IMR-90 (cell line): ENCODE measurements around the gene DNAH6. TPM values are rescaled to one million over a fixed set of nuclear protein-coding genes. Genes with fewer than 3 reads are reported as not detected.

Experiments used
- ATAC-seq: fragments of 200-7000 bp; cut with Tn5 transposase; 2 replicates; pipeline ENCODE4 v1.9.1; 2020; ENCODE audit warnings: low read depth, mild to moderate bottlenecking, moderate library complexity
- BruUV-seq: library from RNA; stranded (reverse); fragments of 400-500 nt; replicated peaks from 2 replicates; lab custom pipeline; 2021; lab: Mats Ljungman, UMichigan
- CTCF ChIA-PET: fragments of 300-600 bp; formaldehyde crosslinking; extraction: SDS; loops from one replicate; lab custom pipeline; 2021; ENCODE audit warnings: antibody characterized with exemption; lab: Yijun Ruan, JAX
- POLR2A ChIA-PET: fragments of 300-600 bp; sonication (Branson Sonifier 250); formaldehyde crosslinking; loops from one replicate; lab custom pipeline; 2022; ENCODE audit warnings: antibody characterized with exemption; ENCODE audit not compliant: unreplicated experiment; lab: Charles Lee
- DNase-seq: peaks from one replicate; pipeline ENCODE4 v3.0.0; 2013
- H2AFZ ChIP-seq: replicated peaks from 2 replicates; pipeline ENCODE3; 2013; ENCODE audit warnings: low read length, mild to moderate bottlenecking; ENCODE audit not compliant: poor library complexity
- H2AK5ac ChIP-seq: 2 replicates; pipeline ENCODE4 v1.6.1; 2013; ENCODE audit warnings: low read depth, low read length, inconsistent platforms
- H2AK9ac ChIP-seq: replicated peaks from 2 replicates; pipeline ENCODE3; 2013; ENCODE audit warnings: mild to moderate bottlenecking, low read depth, low read length, moderate library complexity; ENCODE audit not compliant: poor library complexity
- H2BK120ac ChIP-seq: 2 replicates; pipeline ENCODE4 v1.6.1; 2013; ENCODE audit warnings: low read depth, low read length, inconsistent platforms
- H2BK15ac ChIP-seq: 3 replicates; pipeline ENCODE4 v1.6.1; 2013; ENCODE audit warnings: low read depth, low read length, inconsistent platforms
- H2BK20ac ChIP-seq: 2 replicates; pipeline ENCODE4 v1.6.1; 2013; ENCODE audit warnings: low read depth, mild to moderate bottlenecking, inconsistent platforms, low read length, moderate library complexity
- H2BK5ac ChIP-seq: 2 replicates; pipeline ENCODE4 v1.6.1; 2013; ENCODE audit warnings: mild to moderate bottlenecking, low read depth, low read length, inconsistent platforms; ENCODE audit not compliant: poor library complexity, severe bottlenecking
- H3K14ac ChIP-seq: replicated peaks from 2 replicates; pipeline ENCODE4 v1.6.1; 2013; ENCODE audit warnings: low read depth, low read length, inconsistent platforms
- H3K18ac ChIP-seq: 2 replicates; pipeline ENCODE4 v1.6.1; 2013; ENCODE audit warnings: low read depth, low read length, control low read depth
- H3K23ac ChIP-seq: 2 replicates; pipeline ENCODE4 v1.6.1; 2013; ENCODE audit warnings: low read depth, low read length, inconsistent platforms
- H3K27ac ChIP-seq: 2 replicates; pipeline ENCODE4 v1.5.1; 2013; ENCODE audit warnings: mild to moderate bottlenecking, control low read depth, low read length; ENCODE audit not compliant: insufficient read depth
- H3K27me3 ChIP-seq: 2 replicates; pipeline ENCODE4 v1.6.1; 2013; ENCODE audit warnings: low read length; ENCODE audit not compliant: control insufficient read depth, insufficient read depth
- H3K36me3 ChIP-seq: 2 replicates; pipeline ENCODE4 v1.6.1; 2013; ENCODE audit warnings: low read length, mixed read lengths; ENCODE audit not compliant: control insufficient read depth, insufficient read depth
- H3K4ac ChIP-seq: 2 replicates; pipeline ENCODE4 v1.6.1; 2013; ENCODE audit warnings: low read depth, low read length, inconsistent platforms
- H3K4me1 ChIP-seq: 2 replicates; pipeline ENCODE4 v1.6.1; 2013; ENCODE audit warnings: low read length, mixed read lengths; ENCODE audit not compliant: control insufficient read depth, insufficient read depth
- H3K4me2 ChIP-seq: 2 replicates; pipeline ENCODE4 v1.6.1; 2013; ENCODE audit warnings: low read depth, mild to moderate bottlenecking, control low read depth, low read length, moderate library complexity
- H3K4me3 ChIP-seq: 2 replicates; pipeline ENCODE4 v1.5.1; 2013; ENCODE audit warnings: low read depth, mild to moderate bottlenecking, control low read depth, low read length, moderate library complexity; ENCODE audit not compliant: insufficient read depth
- H3K56ac ChIP-seq: 2 replicates; pipeline ENCODE4 v1.6.1; 2013; ENCODE audit warnings: low read length, inconsistent platforms; ENCODE audit not compliant: insufficient read depth; ENCODE audit errors: extremely low read depth
- H3K79me1 ChIP-seq, 2 experiments: 2 replicates each; pipeline ENCODE4 v1.6.1; 2013; ENCODE audit warnings: low read length in 2 of 2, inconsistent platforms in 1 of 2, low read depth in 1 of 2
- H3K9ac ChIP-seq: 2 replicates; pipeline ENCODE4 v1.6.1; 2013; ENCODE audit warnings: low read depth, low read length, control low read depth
- H3K9me1 ChIP-seq: 2 replicates; pipeline ENCODE4 v1.6.1; 2013; ENCODE audit warnings: low read length, inconsistent platforms; ENCODE audit not compliant: insufficient read depth
- H3K9me3 ChIP-seq: 2 replicates; pipeline ENCODE4 v1.6.1; 2013; ENCODE audit warnings: low read length; ENCODE audit not compliant: control insufficient read depth, insufficient read depth
- H4K20me1 ChIP-seq: 2 replicates; pipeline ENCODE4 v1.6.1; 2013; ENCODE audit warnings: low read length, inconsistent platforms; ENCODE audit not compliant: insufficient read depth
- H4K5ac ChIP-seq: 2 replicates; pipeline ENCODE4 v1.6.1; 2013; ENCODE audit warnings: mild to moderate bottlenecking, low read depth, low read length, control low read depth
- H4K8ac ChIP-seq, 2 experiments: 2 replicates each; pipeline ENCODE4 v1.6.1; 2013; ENCODE audit warnings: low read depth in 2 of 2, low read length in 2 of 2, control low read depth in 1 of 2, inconsistent platforms in 1 of 2
- H4K91ac ChIP-seq: 2 replicates; pipeline ENCODE4 v1.6.1; 2013; ENCODE audit warnings: low read depth, low read length, inconsistent platforms; ENCODE audit not compliant: insufficient read depth
- CEBPB ChIP-seq: IDR thresholded peaks from 2 replicates; pipeline ENCODE4 v1.6.1; 2012; ENCODE audit warnings: low read depth, low read length, improper control_type of control experiment
- CHD1 ChIP-seq: IDR thresholded peaks from 2 replicates; pipeline ENCODE4 v1.6.1; 2012; ENCODE audit warnings: low read depth, low read length, improper control_type of control experiment
- FOS ChIP-seq: fragments of 150-350 bp; IDR thresholded peaks from 2 replicates; pipeline ENCODE4 v1.6.1; 2016; ENCODE audit warnings: low read depth, low read length
- MAFK ChIP-seq: IDR thresholded peaks from 2 replicates; pipeline ENCODE4 v1.6.1; 2012; ENCODE audit warnings: low read depth, low read length, improper control_type of control experiment
- MAZ ChIP-seq: IDR thresholded peaks from 2 replicates; pipeline ENCODE4 v1.6.1; 2012; ENCODE audit warnings: low read depth, mild to moderate bottlenecking, low read length, improper control_type of control experiment, moderate library complexity, borderline replicate concordance
- MXI1 ChIP-seq: IDR thresholded peaks from 2 replicates; pipeline ENCODE4 v1.6.1; 2012; ENCODE audit warnings: low read depth, mild to moderate bottlenecking, low read length, moderate library complexity, borderline replicate concordance
- NFE2L2 ChIP-seq: fragments of 150-350 bp; IDR thresholded peaks from 2 replicates; pipeline ENCODE4 v1.6.1; 2016; ENCODE audit warnings: low read depth, mild to moderate bottlenecking, low read length
- POLR2A ChIP-seq: IDR thresholded peaks from 2 replicates; pipeline ENCODE4 v1.6.1; 2012; ENCODE audit warnings: mild to moderate bottlenecking, low read depth, low read length
- RAD21 ChIP-seq: IDR thresholded peaks from 2 replicates; pipeline ENCODE4 v1.6.1; 2012; ENCODE audit warnings: low read length, improper control_type of control experiment
- RCOR1 ChIP-seq: IDR thresholded peaks from 2 replicates; pipeline ENCODE4 v1.6.1; 2012; ENCODE audit warnings: mild to moderate bottlenecking, low read length, improper control_type of control experiment; ENCODE audit not compliant: insufficient replicate concordance
- RFX5 ChIP-seq: IDR thresholded peaks from 2 replicates; pipeline ENCODE4 v1.8.0; 2012; ENCODE audit warnings: low read depth, mild to moderate bottlenecking, low read length, moderate library complexity
- SMC3 ChIP-seq: fragments of 150-350 bp; IDR thresholded peaks from 2 replicates; pipeline ENCODE4 v1.6.1; 2016; ENCODE audit warnings: low read depth, mild to moderate bottlenecking, antibody characterized with exemption, low read length, moderate library complexity
- USF2 ChIP-seq: fragments of 150-350 bp; IDR thresholded peaks from 2 replicates; pipeline ENCODE4 v1.6.1; 2017; ENCODE audit warnings: mild to moderate bottlenecking, antibody characterized with exemption, low read length, low read depth
- WGBS, 2 experiments: methylation state at CpG; one replicate each; pipeline versions ENCODE4 v1.1.5 to v1.1.7; 2013; ENCODE audit warnings: missing lambda C conversion rate in 2 of 2; ENCODE audit not compliant: insufficient read length in 1 of 2; ENCODE audit errors: extremely low coverage in 2 of 2; 5-methylcytosine and 5-hydroxymethylcytosine counted together
- dilution Hi-C: fragments of 300-500 bp; cut with HindIII; formaldehyde crosslinking; loops from one replicate; pipeline ENCODE4 v1.14.3; 2018; ENCODE audit warnings: low sequenced_read_pairs; ENCODE audit not compliant: unreplicated experiment
- in situ Hi-C: fragments of 300-500 bp; cut with MboI; formaldehyde crosslinking; loops from 3 replicates; pipeline ENCODE4 v1.14.3; 2019; ENCODE audit warnings: low sequenced_read_pairs, inconsistent platforms, mixed read lengths
- intact Hi-C: fragments of 100-400 bp; cut with micrococcal nuclease; formaldehyde crosslinking; loops from 2 replicates; pipeline ENCODE4 v1.10.0; 2022
- polyA plus RNA-seq, 3 experiments: library from polyadenylated mRNA; depleted of rRNA; stranded (reverse); fragments of >200 nt; gene quantifications; 2 replicates each; pipeline ENCODE4 v1.2.3, GENCODE V29; 2012; ENCODE audit warnings: low replicate concordance in 1 of 3
- total RNA-seq: library from RNA; depleted of rRNA; stranded (reverse); fragments of >200 nt; gene quantifications from 2 replicates; pipeline ENCODE4 v1.2.3, GENCODE V29; 2012
- TF ChIP-seq, protein P1 (sequence below): conservative IDR thresholded peaks from 2 replicates; pipeline ENCODE4 v1.5.1; 2012; ENCODE audit warnings: mild to moderate bottlenecking, low read depth, low read length, improper control_type of control experiment
- TF ChIP-seq, protein P2 (sequence below): fragments of 150-350 bp; IDR thresholded peaks from 2 replicates; pipeline ENCODE4 v1.6.1; 2016; ENCODE audit warnings: low read depth, mild to moderate bottlenecking, low read length, moderate library complexity, borderline replicate concordance

Gene DNAH6
- total and polyA plus RNA-seq, 2 of the 4 experiments (the other 2 are of a cell fraction) = under 0.01 to 0.07 TPM

DNA sequence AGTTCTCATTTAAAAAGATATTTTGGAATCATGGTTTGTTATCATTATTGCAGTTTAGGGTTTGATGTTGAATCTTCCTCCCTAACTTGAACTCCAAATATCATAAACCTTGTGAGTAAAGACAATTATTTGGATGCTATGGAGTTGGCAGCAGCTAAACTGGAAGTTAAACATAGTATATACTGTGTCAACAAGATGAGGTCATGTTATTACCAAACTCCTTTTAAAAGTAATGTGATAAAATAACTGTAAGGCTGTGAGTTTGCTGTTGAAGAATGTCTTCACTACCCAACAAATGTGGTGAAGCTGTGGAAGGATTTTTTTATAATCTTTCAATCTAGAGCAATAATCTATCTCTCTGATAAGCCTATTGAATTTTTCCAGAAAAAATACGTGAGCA, 16.0 kb downstream of the DNAH6 start:
- no TSS peak for BruUV-seq
- Histone ChIP-seq H3K27me3 (peaks cover 7% of the 10 kb centered on the region; the same call in 1 of the 2 replicates), H3K79me1 (no peaks in the 10 kb centered on the region), H3K9me1 (no peaks in the 10 kb centered on the region), H3K9me3 (no peaks in the 10 kb centered on the region), H2BK5ac (no peak overlapping the region), H3K4me3 (no peak overlapping the region), H4K91ac (no peak overlapping the region), H4K20me1 (no peaks in the 10 kb centered on the region), H3K14ac (no peak overlapping the region), H3K27ac (no peak overlapping the region), H3K4me2 (no peak overlapping the region), H2AFZ (no peak overlapping the region), H3K9ac (no peak overlapping the region), H3K56ac (no peak overlapping the region), H2AK9ac (no peak overlapping the region), H3K18ac (no peak overlapping the region), H4K5ac (no peak overlapping the region), H2AK5ac (no peak overlapping the region), H3K4me1 (no peaks in the 10 kb centered on the region), H3K23ac (no peak overlapping the region), H2BK15ac (no peak overlapping the region), H2BK20ac (no peak overlapping the region), H2BK120ac (no peak overlapping the region), H3K36me3 (no peaks in the 10 kb centered on the region), H3K4ac (no peak overlapping the region), H4K8ac (no peak overlapping the region)
- ATAC-seq (peak; percentile 48; the same call in 1 of the 2 replicates), DNase-seq (no peak)
- POLR2A ChIA-PET = no interaction called here
- intact Hi-C loops (no loop called here), in situ Hi-C loops (no loop called here), dilution Hi-C loops (no loop called here)
- WGBS, 2 experiments = no CpG with 5 or more reads among the region's 1 CpG
- TF ChIP-seq RAD21 (no peak), MAFK (no peak), POLR2A (no peak), CHD1 (no peak), FOS (no peak), RFX5 (no peak), NFE2L2 (no peak), MXI1 (no peak), USF2 (no peak), CEBPB (no peak), RCOR1 (no peak), SMC3 (no peak), MAZ (no peak)
- TF ChIP-seq, protein P1, sequence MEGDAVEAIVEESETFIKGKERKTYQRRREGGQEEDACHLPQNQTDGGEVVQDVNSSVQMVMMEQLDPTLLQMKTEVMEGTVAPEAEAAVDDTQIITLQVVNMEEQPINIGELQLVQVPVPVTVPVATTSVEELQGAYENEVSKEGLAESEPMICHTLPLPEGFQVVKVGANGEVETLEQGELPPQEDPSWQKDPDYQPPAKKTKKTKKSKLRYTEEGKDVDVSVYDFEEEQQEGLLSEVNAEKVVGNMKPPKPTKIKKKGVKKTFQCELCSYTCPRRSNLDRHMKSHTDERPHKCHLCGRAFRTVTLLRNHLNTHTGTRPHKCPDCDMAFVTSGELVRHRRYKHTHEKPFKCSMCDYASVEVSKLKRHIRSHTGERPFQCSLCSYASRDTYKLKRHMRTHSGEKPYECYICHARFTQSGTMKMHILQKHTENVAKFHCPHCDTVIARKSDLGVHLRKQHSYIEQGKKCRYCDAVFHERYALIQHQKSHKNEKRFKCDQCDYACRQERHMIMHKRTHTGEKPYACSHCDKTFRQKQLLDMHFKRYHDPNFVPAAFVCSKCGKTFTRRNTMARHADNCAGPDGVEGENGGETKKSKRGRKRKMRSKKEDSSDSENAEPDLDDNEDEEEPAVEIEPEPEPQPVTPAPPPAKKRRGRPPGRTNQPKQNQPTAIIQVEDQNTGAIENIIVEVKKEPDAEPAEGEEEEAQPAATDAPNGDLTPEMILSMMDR = no peak
- TF ChIP-seq, protein P2, sequence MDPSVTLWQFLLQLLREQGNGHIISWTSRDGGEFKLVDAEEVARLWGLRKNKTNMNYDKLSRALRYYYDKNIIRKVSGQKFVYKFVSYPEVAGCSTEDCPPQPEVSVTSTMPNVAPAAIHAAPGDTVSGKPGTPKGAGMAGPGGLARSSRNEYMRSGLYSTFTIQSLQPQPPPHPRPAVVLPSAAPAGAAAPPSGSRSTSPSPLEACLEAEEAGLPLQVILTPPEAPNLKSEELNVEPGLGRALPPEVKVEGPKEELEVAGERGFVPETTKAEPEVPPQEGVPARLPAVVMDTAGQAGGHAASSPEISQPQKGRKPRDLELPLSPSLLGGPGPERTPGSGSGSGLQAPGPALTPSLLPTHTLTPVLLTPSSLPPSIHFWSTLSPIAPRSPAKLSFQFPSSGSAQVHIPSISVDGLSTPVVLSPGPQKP = no peak
- CTCF ChIA-PET = no interaction called here
